ENCODE results near the gene RGS10. TPM values are rescaled to one million over a fixed set of nuclear protein-coding genes. Genes with fewer than 3 reads are reported as not detected.

Gene RGS10
- total and polyA plus RNA-seq, 9 of the 15 experiments (the other 6 are each of a cell fraction or from before 2014, with no cell fraction given) = 31.9 to 123 (median 62.1) TPM

DNA sequence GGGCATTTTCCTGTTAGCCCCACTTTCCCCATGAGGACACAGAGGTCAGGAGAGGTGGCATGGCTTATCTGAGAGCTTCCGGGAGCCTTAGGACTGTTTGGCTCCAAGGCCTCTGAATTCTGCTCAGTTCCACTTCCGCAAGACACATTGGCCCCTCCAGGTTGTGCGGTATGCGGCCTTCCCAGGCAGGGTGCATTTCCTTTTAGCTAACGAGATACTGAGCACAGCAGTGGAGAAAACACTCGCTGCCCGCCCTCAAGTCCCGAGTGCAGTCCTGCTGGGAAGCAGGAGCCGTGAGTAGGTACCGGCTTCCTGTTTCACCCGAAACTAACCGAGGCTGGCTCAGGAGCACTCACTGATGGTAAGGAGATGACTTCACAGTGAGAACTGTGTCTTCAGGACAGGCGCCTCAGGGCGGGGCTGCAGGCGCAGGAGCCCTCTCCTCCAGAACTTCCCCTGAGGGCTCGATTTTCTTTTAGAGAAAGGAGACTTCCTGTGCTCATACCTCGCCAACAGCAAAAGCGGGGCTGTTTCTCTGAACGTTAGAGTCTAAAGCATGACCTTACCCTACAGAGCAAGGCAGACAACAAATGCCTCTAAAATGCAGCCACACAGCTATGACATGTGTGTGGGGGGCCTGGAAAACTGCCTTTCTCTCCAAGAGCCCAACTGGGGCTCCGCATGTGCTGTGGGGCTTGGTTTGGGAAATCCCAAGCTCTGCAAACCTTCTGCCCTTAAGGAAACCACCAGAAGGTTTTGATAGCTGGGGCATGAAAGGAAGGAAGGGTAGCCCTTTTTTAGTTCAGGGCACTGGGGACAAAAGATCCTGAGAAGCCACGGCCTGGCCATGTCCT is 25.9 kb downstream of the RGS10 start (continued):
- TF ChIP-seq, protein P1, sequence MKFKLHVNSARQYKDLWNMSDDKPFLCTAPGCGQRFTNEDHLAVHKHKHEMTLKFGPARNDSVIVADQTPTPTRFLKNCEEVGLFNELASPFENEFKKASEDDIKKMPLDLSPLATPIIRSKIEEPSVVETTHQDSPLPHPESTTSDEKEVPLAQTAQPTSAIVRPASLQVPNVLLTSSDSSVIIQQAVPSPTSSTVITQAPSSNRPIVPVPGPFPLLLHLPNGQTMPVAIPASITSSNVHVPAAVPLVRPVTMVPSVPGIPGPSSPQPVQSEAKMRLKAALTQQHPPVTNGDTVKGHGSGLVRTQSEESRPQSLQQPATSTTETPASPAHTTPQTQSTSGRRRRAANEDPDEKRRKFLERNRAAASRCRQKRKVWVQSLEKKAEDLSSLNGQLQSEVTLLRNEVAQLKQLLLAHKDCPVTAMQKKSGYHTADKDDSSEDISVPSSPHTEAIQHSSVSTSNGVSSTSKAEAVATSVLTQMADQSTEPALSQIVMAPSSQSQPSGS (CRISPR knock-in tag; IDR thresholded peaks at IDR 0.05) = no peak
- TF ChIP-seq FOXA1 (IDR thresholded peaks at IDR 0.05; ENCODE audit: borderline replicate concordance) (no peak), DNMT1 (IDR thresholded peaks at IDR 0.05) (no peak), MCM2 (IDR thresholded peaks at IDR 0.05; ENCODE audit: low read depth) (no peak), LCOR (CRISPR knock-in tag; IDR thresholded peaks at IDR 0.05) (no peak), CHD2 (IDR thresholded peaks at IDR 0.05; ENCODE audit: low read depth, low read length) (no peak), POLR2B (IDR thresholded peaks at IDR 0.05; ENCODE audit: low read depth, partially characterized antibody) (no peak)
- TF ChIP-seq, protein P2, sequence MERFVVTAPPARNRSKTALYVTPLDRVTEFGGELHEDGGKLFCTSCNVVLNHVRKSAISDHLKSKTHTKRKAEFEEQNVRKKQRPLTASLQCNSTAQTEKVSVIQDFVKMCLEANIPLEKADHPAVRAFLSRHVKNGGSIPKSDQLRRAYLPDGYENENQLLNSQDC (CRISPR knock-in tag; IDR thresholded peaks at IDR 0.05) = no peak

DNA sequence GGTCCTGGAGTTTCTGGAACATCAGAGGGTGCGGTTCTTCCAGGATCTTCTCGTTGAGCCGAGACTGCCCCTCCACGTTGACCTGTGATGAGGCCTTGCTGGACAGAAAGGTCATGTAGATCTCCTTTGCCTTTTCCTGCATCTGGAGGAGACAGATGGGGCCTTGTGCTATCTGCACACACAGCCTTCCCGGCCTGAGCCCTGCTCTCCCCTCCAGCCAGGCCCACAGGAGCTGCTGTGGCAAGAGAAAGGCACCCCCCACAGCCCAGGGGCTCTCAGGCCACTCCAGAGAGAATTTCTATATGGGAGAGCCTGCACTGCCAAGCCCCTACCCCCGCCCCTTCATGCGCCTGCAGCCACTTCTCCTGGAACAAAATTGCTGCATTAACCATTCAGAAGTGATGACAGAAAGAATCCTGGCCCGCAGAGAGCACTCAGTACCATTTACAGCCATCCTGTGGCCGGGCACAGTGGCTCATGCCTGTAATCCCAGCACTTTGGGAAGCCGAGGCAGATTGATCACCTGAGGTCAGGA is 26.9 kb downstream of the RGS10 start:
- no peaks in the 10 kb centered on the region for H3K27me3 ChIP-seq (ENCODE audit: control insufficient read depth in 2 of 2, insufficient read depth in 2 of 2, low read length in 2 of 2)
- CTCF ChIA-PET (ENCODE audit: low intra/inter-chr PET ratio) = no interaction called here
- no TSS peak for BruUV-seq (replicated peaks)
- H3K9me1 ChIP-seq (ENCODE audit: control insufficient read depth, insufficient read depth, low read length) = no peaks in the 10 kb centered on the region
- peak overlapping the region in 1 of 2 experiments; percentile 58; a peak in 1 of 4 replicates for H3K9ac ChIP-seq (ENCODE audit: insufficient read depth in 1 of 2, low read depth in 2 of 2, low read length in 2 of 2)
- H2AFZ ChIP-seq (ENCODE audit: low read depth, low read length) = no peak overlapping the region
- H3K4me1 ChIP-seq (replicated peaks in 1 of 2; ENCODE audit: control insufficient read depth in 2 of 2, insufficient read depth in 2 of 2, low read length in 2 of 2) = peaks cover 50 to 51% of the 10 kb centered on the region in 2 experiments
- H3K4me2 ChIP-seq (ENCODE audit: insufficient read depth, low read length) = peak overlapping the region; percentile 11; the same call in 1 of the 2 replicates
- intact Hi-C loops (cut with micrococcal nuclease) = no loop called here
- POLR2A ChIA-PET = no interaction called here
- in situ Hi-C loops (cut with MboI) = no loop called here
- peak overlapping the region; percentile 30; the same call in 1 of the 3 replicates for H3K27ac ChIP-seq (ENCODE audit: extremely low read depth, low read depth, low read length)
- ATAC-seq (peak; percentile 21), FAIRE-seq (peak; percentile 55), DNase-seq (ENCODE audit: extremely low read depth in 1 of 4, low spot score in 3 of 4) (peak; percentile 28 to 70 (median 44))
- 57% methylated on average over 8 of the region's 10 CpGs for WGBS (ENCODE audit: insufficient coverage, low coverage, missing lambda C conversion rate)
- no peaks in the 10 kb centered on the region for H3K9me3 ChIP-seq (replicated peaks; ENCODE audit: control insufficient read depth, insufficient read depth, low read depth, low read length)
- no peaks in the 10 kb centered on the region for H4K20me1 ChIP-seq (replicated peaks; ENCODE audit: control insufficient read depth, insufficient read depth, low read length)
- no peak overlapping the region for H3K4me3 ChIP-seq
- peaks cover 21% of the 10 kb centered on the region; the same call in 1 of the 3 replicates for H3K79me2 ChIP-seq (ENCODE audit: control insufficient read depth, insufficient read depth, low read length)
- H3K36me3 ChIP-seq (ENCODE audit: control insufficient read depth, insufficient read depth, low read length) = peaks cover 56% of the 10 kb centered on the region
- TF ChIP-seq CBFA2T3 (IDR thresholded peaks at IDR 0.05) (peak; percentile 83), HOXB6 (CRISPR knock-in tag; IDR thresholded peaks at IDR 0.05; ENCODE audit: borderline replicate concordance) (no peak), MTA3 (IDR thresholded peaks at IDR 0.05; ENCODE audit: borderline replicate concordance) (no peak), HNRNPL (IDR thresholded peaks at IDR 0.05; ENCODE audit: low read depth, low read length) (no peak), FOXP1 (CRISPR knock-in tag; IDR thresholded peaks at IDR 0.05) (no peak)
- TF ChIP-seq, protein P3, sequence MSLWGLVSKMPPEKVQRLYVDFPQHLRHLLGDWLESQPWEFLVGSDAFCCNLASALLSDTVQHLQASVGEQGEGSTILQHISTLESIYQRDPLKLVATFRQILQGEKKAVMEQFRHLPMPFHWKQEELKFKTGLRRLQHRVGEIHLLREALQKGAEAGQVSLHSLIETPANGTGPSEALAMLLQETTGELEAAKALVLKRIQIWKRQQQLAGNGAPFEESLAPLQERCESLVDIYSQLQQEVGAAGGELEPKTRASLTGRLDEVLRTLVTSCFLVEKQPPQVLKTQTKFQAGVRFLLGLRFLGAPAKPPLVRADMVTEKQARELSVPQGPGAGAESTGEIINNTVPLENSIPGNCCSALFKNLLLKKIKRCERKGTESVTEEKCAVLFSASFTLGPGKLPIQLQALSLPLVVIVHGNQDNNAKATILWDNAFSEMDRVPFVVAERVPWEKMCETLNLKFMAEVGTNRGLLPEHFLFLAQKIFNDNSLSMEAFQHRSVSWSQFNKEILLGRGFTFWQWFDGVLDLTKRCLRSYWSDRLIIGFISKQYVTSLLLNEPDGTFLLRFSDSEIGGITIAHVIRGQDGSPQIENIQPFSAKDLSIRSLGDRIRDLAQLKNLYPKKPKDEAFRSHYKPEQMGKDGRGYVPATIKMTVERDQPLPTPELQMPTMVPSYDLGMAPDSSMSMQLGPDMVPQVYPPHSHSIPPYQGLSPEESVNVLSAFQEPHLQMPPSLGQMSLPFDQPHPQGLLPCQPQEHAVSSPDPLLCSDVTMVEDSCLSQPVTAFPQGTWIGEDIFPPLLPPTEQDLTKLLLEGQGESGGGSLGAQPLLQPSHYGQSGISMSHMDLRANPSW (CRISPR knock-in tag; IDR thresholded peaks at IDR 0.05) = no peak
- TF ChIP-seq, protein P4, sequence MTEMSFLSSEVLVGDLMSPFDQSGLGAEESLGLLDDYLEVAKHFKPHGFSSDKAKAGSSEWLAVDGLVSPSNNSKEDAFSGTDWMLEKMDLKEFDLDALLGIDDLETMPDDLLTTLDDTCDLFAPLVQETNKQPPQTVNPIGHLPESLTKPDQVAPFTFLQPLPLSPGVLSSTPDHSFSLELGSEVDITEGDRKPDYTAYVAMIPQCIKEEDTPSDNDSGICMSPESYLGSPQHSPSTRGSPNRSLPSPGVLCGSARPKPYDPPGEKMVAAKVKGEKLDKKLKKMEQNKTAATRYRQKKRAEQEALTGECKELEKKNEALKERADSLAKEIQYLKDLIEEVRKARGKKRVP (CRISPR knock-in tag; IDR thresholded peaks at IDR 0.05) = no peak
